ENCODE results near the gene E2F8. TPM values are rescaled to one million over a fixed set of nuclear protein-coding genes. Genes with fewer than 3 reads are reported as not detected.
"Not testable (repeated sequence)": the region's sequence is repeated elsewhere in the genome, so short reads cannot be mapped to it uniquely, and the experiment has no call there.

The E2F8 gene
- total RNA-seq: 10 to 100 TPM; 32.9 to 46.9 TPM

GRCh38 chr11:19240420-19241259, at the start of gene E2F8:
TSS of gene E2F8 (minus strand) at chr11:19240945. CDS start at chr11:19240121, 824 bp downstream.
- Mint-ChIP-seq H3K9me3 (ENCODE audit: low read depth) (no peaks in the 10 kb centered on the region), H3K27me3 (peaks cover 17% of the 10 kb centered on the region), H3K4me3 (peak within 1 kb of the TSS; percentile 93), H3K36me3 (peaks cover 36% of the 10 kb centered on the region), H3K4me1 (peaks cover 32% of the 10 kb centered on the region), H3K27ac (peak within 1 kb of the TSS; percentile 87)
- DNase-seq: peak; percentile 97
- CTCF ChIA-PET: interaction anchor here (0.7 to 1.1 kb wide), 4 partner anchors 11 to 170 kb away, joined by 3 to 4 read pairs (median 4); no protein-coding TSS in a partner anchor
- ATAC-seq: peak; percentile 83

DNA sequence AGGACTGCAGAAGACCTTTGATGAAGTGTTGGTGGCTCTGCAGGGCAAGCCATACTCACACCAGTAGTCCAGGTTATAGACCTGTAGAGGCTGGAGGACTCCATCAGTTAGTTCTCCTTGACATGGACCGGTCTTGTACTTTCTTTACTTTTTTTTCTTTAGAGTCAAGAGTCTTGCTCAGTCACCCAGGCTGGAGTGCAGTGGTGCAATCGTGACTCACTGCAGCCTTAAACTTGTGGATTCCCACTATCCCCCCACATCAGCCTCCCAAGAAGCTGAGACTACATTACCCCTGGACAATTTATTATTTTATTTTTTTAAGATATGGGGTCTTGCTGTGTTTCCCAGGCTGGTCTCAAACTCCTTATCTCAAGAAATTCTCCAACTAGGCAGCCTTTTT, 49.6 kb upstream of the E2F8 start:
- Mint-ChIP-seq H3K27ac (no peak overlapping the region), H3K4me3 (no peak overlapping the region), H3K36me3 (no peaks in the 10 kb centered on the region), H3K9me3 (ENCODE audit: low read depth) (no peaks in the 10 kb centered on the region), H3K4me1 (no peaks in the 10 kb centered on the region), H3K27me3 (peaks cover 34% of the 10 kb centered on the region)
- ATAC-seq (no peak), DNase-seq (no peak)
- CTCF ChIA-PET: no interaction called here

DNA sequence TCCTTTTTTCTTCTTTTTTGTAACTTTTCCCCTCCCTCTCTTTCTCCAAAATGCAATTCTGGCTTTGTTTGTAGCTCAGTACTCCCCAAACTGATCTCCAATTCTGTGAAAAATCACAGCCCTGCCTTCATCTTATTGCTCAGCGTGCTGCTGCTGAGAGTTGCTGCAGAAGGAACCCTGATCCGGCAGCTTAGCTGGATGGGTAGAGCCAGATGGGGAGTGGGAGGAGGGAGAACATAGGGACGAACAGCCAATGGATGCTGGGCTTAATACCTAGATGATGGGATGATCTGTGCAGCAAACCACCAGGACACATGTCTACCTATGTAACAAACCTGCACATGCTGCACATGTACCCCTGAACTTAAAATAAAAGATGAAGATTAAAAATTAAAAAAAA, 47.5 kb upstream of the E2F8 start:
- CTCF ChIA-PET: no interaction called here
- ATAC-seq (no peak), DNase-seq (no peak)
- Mint-ChIP-seq H3K4me1 (peaks cover 10% of the 10 kb centered on the region), H3K36me3 (no peaks in the 10 kb centered on the region), H3K9me3 (ENCODE audit: low read depth) (no peaks in the 10 kb centered on the region), H3K4me3 (no peak overlapping the region), H3K27me3 (peaks cover 23% of the 10 kb centered on the region), H3K27ac (no peak overlapping the region)

DNA sequence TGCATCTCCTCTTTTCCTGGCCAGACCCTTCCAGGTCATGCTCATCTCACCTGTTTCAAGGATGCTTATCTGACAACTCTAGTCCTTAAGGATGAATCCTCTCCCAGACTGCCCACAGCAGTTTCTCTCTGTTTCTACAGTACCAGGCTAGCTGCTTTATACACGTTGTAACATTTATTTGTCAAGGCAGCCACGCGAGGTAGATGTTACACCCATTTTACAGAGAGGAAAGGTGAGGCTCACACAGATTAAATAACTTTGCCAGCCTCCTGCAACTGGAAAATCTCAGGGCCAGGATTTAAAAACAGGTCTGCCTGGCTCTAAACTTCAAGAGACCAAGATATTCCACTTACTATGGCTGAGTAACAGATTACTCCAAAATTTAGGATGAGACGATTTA, 45.7 kb upstream of the E2F8 start:
- Mint-ChIP-seq H3K27me3 (peaks cover 15% of the 10 kb centered on the region), H3K36me3 (no peaks in the 10 kb centered on the region), H3K4me3 (no peak overlapping the region), H3K27ac (no peak overlapping the region), H3K4me1 (peaks cover 11% of the 10 kb centered on the region), H3K9me3 (ENCODE audit: low read depth) (no peaks in the 10 kb centered on the region)
- CTCF ChIA-PET: no interaction called here
- DNase-seq (no peak), ATAC-seq (no peak)

GRCh38 chr11:19284881-19285280, 44.1 kb upstream of the E2F8 start:
- H3K27ac Mint-ChIP-seq: no peak overlapping the region
- CTCF ChIA-PET: interaction anchor here (0.7 kb wide), 1 partner anchor 623 kb away, joined by 3 read pairs; no protein-coding TSS in a partner anchor
- ATAC-seq (no peak), DNase-seq (no peak)
- no peaks in the 10 kb centered on the region for H3K36me3 Mint-ChIP-seq
- H3K9me3 Mint-ChIP-seq (ENCODE audit: low read depth): no peaks in the 10 kb centered on the region
- no peak overlapping the region for H3K4me3 Mint-ChIP-seq
- H3K4me1 Mint-ChIP-seq: peaks cover 17% of the 10 kb centered on the region
- H3K27me3 Mint-ChIP-seq: peaks cover 14% of the 10 kb centered on the region

DNA sequence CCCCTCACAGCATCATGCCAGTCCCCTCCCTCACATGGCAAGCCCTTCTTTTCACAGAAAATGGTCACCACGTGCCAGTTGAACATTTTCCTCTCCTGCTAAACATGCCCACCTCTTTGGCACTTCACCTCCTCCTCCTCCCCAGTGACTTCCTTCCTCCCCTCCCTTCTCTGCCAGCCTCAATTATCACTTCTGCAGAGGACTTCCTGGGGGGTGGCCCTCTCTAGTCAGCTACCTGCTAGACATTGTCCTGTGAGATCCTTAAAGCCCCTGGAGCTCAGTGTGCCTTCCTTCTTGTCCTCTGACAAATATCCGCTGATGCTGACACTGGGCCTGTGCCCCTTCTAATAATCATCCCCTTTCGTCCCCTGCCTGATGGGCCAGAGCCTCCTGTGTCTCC, 43.2 kb upstream of the E2F8 start:
- CTCF ChIA-PET: interaction anchor here (2.5 kb wide), 1 partner anchor 24 kb away, joined by 7 read pairs; no protein-coding TSS in a partner anchor
- Mint-ChIP-seq H3K27ac (no peak overlapping the region), H3K27me3 (peaks cover 10% of the 10 kb centered on the region), H3K9me3 (ENCODE audit: low read depth) (no peaks in the 10 kb centered on the region), H3K4me1 (peaks cover 17% of the 10 kb centered on the region), H3K4me3 (no peak overlapping the region), H3K36me3 (no peaks in the 10 kb centered on the region)
- ATAC-seq: no peak
- no peak for DNase-seq

DNA sequence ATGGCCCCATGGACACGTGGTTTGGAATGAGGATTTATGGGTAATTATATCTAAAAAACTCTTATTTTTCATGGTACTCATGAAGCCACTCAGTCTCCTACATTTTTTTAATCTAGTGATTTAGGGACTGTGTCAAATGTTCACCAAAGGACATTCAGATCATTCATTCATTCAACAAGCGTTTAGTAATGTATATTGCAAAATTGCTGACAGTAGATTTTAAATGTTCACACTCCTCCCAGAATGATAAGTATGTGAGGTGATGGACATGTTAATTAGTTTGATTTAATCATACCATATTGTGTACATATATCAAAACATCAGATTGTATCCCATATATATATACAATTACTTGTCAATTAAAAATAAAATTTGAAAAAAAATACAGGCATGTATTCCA, 40.8 kb upstream of the E2F8 start:
- Mint-ChIP-seq H3K4me3 (no peak overlapping the region), H3K36me3 (no peaks in the 10 kb centered on the region), H3K27ac (no peak overlapping the region), H3K27me3 (peaks cover 10% of the 10 kb centered on the region), H3K4me1 (peaks cover 17% of the 10 kb centered on the region), H3K9me3 (ENCODE audit: low read depth) (no peaks in the 10 kb centered on the region)
- DNase-seq (no peak), ATAC-seq (no peak)
- CTCF ChIA-PET: interaction anchor here (1.2 to 2.5 kb wide), 3 partner anchors 13 to 211 kb away, joined by 3 to 7 read pairs (median 4); no protein-coding TSS in a partner anchor

- no peaks in the 10 kb centered on the region for H3K36me3 Mint-ChIP-seq
- ATAC-seq: no peak
- peak overlapping the region; percentile 35 for H3K4me3 Mint-ChIP-seq
- peaks cover 17% of the 10 kb centered on the region for H3K4me1 Mint-ChIP-seq
- peak; percentile 51 for DNase-seq
- no peaks in the 10 kb centered on the region for H3K9me3 Mint-ChIP-seq (ENCODE audit: low read depth)
- peak overlapping the region; percentile 34 for H3K27ac Mint-ChIP-seq
- H3K27me3 Mint-ChIP-seq: peaks cover 10% of the 10 kb centered on the region
- CTCF ChIA-PET: no interaction called here
Observed at GRCh38 chr11:19281041-19281440, 40.3 kb upstream of the E2F8 start.

DNA sequence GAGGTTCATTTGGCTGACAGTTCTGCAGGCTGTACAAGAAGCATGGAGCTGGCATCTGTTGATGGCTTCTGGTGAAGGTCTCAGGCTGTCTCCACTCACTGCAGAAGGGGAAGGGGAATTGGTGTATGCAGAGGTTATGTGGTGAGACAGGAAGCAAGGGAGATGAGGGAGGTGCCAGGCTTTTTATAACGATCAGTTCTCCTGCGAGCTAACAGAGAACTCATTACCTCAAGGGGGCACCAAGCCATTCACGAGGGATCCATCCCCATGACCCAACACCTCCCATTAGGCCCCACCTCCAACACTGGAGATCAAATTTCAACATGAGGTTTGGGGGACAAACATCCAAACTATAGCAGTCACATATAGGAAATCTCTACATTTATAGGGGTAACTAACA, 38.7 kb upstream of the E2F8 start:
- CTCF ChIA-PET: no interaction called here
- Mint-ChIP-seq H3K4me3 (no peak overlapping the region), H3K27me3 (peaks cover 7% of the 10 kb centered on the region), H3K4me1 (peaks cover 17% of the 10 kb centered on the region), H3K9me3 (ENCODE audit: low read depth) (no peaks in the 10 kb centered on the region), H3K36me3 (no peaks in the 10 kb centered on the region), H3K27ac (no peak overlapping the region)
- ATAC-seq (no peak), DNase-seq (no peak)

GRCh38 chr11:19276859-19277808, 36.4 kb upstream of the E2F8 start:
- H3K36me3 Mint-ChIP-seq: no peaks in the 10 kb centered on the region
- CTCF ChIA-PET: no interaction called here

GRCh38 chr11:19275496-19275895, 34.8 kb upstream of the E2F8 start:
- CTCF ChIA-PET: no interaction called here
- DNase-seq (no peak), ATAC-seq (no peak)
- H3K4me3 Mint-ChIP-seq: no peak overlapping the region
- no peak overlapping the region for H3K27ac Mint-ChIP-seq
- H3K4me1 Mint-ChIP-seq: peaks cover 3% of the 10 kb centered on the region
- peaks cover 31% of the 10 kb centered on the region for H3K27me3 Mint-ChIP-seq
- H3K9me3 Mint-ChIP-seq (ENCODE audit: low read depth): no peaks in the 10 kb centered on the region
- H3K36me3 Mint-ChIP-seq: no peaks in the 10 kb centered on the region

More at GRCh38 chr11:19276859-19277808, 36.4 kb upstream of the E2F8 start:
- H3K27ac Mint-ChIP-seq: no peak overlapping the region
- peaks cover 5% of the 10 kb centered on the region for H3K4me1 Mint-ChIP-seq
- no peak overlapping the region for H3K4me3 Mint-ChIP-seq
- ATAC-seq (no peak), DNase-seq (no peak)
- no peaks in the 10 kb centered on the region for H3K9me3 Mint-ChIP-seq (ENCODE audit: low read depth)
- peaks cover 19% of the 10 kb centered on the region for H3K27me3 Mint-ChIP-seq

DNA sequence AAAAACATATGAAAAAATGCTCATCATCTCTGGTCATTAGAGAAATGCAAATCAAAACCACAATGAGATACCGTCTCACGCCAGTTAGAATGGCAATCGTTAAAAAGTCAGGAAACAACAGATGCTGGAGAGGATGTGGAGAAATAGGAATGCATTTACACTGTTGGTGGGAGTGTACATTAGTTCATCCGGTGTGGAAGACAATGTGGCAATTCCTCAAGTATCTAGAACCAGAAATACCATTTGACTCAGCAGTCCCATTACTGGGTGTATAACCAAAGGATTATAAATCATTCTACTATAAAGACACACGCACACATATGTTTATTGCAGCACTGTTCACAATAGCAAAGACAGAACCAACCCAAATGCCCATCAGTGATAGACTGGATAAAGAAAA, 32.5 kb upstream of the E2F8 start:
- not testable (repeated sequence) for ATAC-seq

GRCh38 chr11:19268909-19269308, 28.2 kb upstream of the E2F8 start:
- DNase-seq (no peak), ATAC-seq (no peak)
- Mint-ChIP-seq H3K9me3 (ENCODE audit: low read depth) (no peaks in the 10 kb centered on the region), H3K4me3 (no peak overlapping the region), H3K36me3 (no peaks in the 10 kb centered on the region), H3K27ac (no peak overlapping the region), H3K4me1 (no peaks in the 10 kb centered on the region), H3K27me3 (peaks cover 54% of the 10 kb centered on the region)
- CTCF ChIA-PET: interaction anchor here (0.8 to 1.2 kb wide), 2 partner anchors 13 to 198 kb away, joined by 3 to 4 read pairs; no protein-coding TSS in a partner anchor

More for the DNA sequence above, 32.5 kb upstream of the E2F8 start:
- H3K4me1 Mint-ChIP-seq; H3K36me3 Mint-ChIP-seq; H3K9me3 Mint-ChIP-seq (ENCODE audit: low read depth); H3K27ac Mint-ChIP-seq; CTCF ChIA-PET; DNase-seq; H3K4me3 Mint-ChIP-seq: not testable (repeated sequence)
- peaks cover 48% of the 10 kb centered on the region for H3K27me3 Mint-ChIP-seq
